Measurements from ENCODE around the gene TELO2.

TELO2 gene

DNA sequence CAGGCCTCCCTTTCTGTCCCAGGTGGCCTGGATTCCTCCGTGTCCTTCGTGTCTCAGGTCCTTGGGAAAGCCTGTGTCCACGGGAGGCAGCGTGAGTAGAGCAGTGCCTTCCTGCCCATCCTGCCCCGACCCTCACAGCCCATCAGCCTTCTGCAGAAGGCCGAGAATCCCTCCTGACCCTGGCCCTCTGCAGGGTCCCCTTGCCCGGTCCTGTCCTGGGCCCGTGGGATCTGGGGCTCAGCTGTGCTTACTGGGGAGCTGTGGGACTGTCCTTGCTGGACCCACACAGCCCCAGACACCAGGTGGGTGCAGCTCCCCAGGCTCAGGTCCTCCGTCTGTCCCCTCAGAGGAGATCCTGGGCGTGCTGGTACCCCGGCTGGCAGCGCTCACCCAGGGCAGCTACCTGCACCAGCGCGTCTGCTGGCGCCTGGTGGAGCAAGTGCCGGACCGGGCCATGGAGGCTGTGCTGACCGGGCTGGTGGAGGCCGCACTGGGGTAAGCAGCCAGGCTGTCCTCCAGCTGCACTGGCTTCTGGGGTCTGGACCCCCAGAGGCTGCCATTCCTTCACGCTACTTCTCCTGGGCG lies 3.9 kb downstream of the TELO2 start:
- no peak for DNase-seq (ENCODE audit: low read depth in 2 of 2)
- no peak overlapping the region for H3K4me3 ChIP-seq (replicated peaks in 1 of 2; ENCODE audit: low read depth in 2 of 2, low read length in 2 of 2)
- TF ChIP-seq, protein P1, sequence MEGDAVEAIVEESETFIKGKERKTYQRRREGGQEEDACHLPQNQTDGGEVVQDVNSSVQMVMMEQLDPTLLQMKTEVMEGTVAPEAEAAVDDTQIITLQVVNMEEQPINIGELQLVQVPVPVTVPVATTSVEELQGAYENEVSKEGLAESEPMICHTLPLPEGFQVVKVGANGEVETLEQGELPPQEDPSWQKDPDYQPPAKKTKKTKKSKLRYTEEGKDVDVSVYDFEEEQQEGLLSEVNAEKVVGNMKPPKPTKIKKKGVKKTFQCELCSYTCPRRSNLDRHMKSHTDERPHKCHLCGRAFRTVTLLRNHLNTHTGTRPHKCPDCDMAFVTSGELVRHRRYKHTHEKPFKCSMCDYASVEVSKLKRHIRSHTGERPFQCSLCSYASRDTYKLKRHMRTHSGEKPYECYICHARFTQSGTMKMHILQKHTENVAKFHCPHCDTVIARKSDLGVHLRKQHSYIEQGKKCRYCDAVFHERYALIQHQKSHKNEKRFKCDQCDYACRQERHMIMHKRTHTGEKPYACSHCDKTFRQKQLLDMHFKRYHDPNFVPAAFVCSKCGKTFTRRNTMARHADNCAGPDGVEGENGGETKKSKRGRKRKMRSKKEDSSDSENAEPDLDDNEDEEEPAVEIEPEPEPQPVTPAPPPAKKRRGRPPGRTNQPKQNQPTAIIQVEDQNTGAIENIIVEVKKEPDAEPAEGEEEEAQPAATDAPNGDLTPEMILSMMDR (IDR thresholded peaks at IDR 0.05; ENCODE audit: low read depth, low read length), result no peak

DNA sequence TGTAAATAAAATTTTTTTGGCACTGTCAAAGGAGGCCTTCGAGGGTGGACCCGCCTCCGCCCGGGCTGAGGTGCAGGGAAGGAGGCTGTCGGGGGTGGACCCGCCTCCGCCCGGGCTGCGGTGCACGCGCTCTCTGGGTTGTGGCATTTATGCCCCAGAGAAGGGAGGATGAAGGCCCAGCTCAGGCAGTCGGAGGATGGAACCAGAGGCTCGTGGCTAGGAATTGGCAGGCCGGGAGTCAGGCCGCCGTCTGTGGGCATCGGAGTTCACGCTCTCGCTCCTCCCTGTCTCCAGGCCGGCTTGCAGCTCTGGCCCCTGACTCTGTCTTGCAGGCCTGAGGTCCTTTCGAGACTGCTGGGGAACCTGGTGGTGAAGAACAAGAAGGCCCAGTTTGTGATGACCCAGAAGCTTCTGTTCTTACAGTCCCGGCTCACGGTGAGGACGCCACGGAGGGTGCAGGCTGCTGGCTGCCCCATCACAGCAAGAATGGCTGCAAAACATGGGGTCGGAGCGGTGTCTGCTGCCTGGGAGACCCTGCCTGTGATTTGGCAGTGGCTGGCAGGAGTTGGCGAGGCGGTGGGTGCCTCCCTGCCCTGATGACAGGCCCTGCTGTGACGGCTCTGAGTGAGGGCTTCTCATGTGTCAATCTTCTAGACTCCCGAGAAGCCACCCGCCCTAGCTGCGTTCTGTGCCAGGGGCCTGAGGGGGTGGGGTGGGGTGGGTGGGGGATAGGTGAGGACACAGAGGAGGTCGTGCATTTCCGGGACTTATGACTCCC lies 5.9 kb downstream of the TELO2 start:
- TF ChIP-seq, protein P1 (IDR thresholded peaks at IDR 0.05; ENCODE audit: low read depth, low read length), result no peak
- no peak overlapping the region for H3K4me3 ChIP-seq (replicated peaks in 1 of 2; ENCODE audit: low read depth in 2 of 2, low read length in 2 of 2)
- no peak for DNase-seq (ENCODE audit: low read depth in 2 of 2)

DNA sequence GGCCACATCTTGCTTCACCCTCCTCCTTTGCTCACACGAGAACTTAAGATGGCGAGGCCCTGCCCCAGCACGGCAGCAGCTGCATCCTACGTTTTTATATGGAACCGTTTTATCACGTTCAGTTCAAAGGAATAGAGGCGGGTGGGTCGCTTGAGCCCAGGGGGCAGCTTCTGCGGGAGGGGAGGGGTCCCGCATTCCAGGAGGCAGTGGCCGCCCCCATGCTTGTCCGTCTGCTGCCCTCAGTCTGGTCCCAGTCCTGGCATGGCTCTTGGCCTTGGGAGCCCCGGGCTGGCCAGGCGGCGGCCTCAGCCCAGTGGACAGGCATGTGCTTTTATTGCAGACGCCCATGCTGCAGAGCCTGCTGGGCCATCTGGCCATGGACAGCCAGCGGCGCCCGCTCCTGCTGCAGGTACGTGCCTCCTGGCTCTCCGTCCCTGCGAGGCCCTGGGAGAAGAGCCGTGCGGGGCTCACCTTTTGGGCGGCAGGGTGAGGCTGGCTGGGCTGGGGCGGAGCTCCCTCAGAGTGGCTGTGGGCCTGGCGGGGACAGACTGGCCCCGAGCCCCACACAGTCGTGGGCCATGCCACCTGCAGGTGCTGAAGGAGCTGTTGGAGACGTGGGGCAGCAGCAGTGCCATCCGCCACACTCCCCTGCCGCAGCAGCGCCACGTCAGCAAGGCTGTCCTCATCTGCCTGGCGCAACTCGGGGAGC lies 6.8 kb downstream of the TELO2 start:
- no peak for DNase-seq (ENCODE audit: low read depth in 2 of 2)
- H3K4me3 ChIP-seq (replicated peaks in 1 of 2; ENCODE audit: low read depth in 2 of 2, low read length in 2 of 2), result no peak overlapping the region
- TF ChIP-seq, protein P1 (IDR thresholded peaks at IDR 0.05; ENCODE audit: low read depth, low read length), result no peak

DNA sequence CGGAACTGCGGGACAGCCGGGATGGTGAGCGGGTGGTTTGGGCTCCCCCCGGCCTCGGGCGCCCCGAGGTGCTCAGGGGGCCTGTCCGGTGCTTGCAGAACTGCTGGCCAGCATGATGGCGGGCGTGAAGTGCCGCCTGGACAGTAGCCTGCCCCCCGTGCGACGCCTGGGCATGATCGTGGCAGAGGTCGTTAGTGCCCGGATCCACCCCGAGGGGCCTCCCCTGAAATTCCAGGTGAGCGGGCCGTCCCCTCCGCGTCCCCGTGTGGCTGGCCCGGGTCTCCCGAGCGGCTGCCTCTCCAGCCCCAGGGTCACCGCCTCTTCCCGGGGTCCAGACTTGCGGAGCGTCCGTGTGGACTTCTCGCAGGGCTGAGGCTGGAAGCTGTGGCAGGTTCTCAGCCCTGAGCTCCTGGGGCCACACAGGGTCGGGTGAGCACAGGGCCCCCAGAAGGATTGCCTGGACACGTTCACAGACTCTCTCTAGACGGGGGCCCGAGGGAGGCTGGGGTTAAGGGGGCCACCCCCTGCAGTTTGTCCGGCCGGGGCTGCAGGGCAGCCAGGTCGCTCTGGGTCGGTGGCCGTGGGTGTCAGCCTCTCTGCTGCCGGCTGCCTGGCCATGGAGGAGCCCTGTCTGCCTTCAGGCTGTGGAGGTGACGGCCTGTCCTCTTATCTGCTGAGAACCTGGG lies 7.4 kb downstream of the TELO2 start:
- no peak overlapping the region for H3K4me3 ChIP-seq (replicated peaks in 1 of 2; ENCODE audit: low read depth in 2 of 2, low read length in 2 of 2)
- no peak for DNase-seq (ENCODE audit: low read depth in 2 of 2)
- TF ChIP-seq, protein P1 (IDR thresholded peaks at IDR 0.05; ENCODE audit: low read depth, low read length), result no peak

DNA sequence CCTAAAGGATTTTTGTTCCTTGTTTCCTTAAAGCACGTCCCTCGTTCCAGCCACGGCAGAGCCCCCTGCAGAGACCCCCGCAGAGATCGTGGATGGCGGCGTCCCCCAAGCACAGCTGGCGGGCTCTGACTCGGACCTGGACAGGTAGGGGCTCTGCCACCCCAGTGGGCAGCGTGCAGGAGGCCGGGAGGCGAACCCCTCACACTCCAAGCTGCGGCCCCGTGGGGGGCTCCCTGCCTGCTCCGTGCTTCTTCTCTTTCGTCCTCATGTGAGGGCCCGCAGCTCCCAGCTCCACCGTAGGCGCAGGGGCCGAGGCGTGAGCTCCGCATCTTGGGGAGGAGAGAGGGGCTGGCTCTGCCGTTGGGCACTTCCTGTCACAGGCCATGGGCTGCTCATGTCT lies 8.5 kb downstream of the TELO2 start:
- TF ChIP-seq, protein P1 (IDR thresholded peaks at IDR 0.05; ENCODE audit: low read depth, low read length), result no peak
- no peak overlapping the region for H3K4me3 ChIP-seq (replicated peaks in 1 of 2; ENCODE audit: low read depth in 2 of 2, low read length in 2 of 2)
- DNase-seq (ENCODE audit: low read depth in 2 of 2), result no peak

DNA sequence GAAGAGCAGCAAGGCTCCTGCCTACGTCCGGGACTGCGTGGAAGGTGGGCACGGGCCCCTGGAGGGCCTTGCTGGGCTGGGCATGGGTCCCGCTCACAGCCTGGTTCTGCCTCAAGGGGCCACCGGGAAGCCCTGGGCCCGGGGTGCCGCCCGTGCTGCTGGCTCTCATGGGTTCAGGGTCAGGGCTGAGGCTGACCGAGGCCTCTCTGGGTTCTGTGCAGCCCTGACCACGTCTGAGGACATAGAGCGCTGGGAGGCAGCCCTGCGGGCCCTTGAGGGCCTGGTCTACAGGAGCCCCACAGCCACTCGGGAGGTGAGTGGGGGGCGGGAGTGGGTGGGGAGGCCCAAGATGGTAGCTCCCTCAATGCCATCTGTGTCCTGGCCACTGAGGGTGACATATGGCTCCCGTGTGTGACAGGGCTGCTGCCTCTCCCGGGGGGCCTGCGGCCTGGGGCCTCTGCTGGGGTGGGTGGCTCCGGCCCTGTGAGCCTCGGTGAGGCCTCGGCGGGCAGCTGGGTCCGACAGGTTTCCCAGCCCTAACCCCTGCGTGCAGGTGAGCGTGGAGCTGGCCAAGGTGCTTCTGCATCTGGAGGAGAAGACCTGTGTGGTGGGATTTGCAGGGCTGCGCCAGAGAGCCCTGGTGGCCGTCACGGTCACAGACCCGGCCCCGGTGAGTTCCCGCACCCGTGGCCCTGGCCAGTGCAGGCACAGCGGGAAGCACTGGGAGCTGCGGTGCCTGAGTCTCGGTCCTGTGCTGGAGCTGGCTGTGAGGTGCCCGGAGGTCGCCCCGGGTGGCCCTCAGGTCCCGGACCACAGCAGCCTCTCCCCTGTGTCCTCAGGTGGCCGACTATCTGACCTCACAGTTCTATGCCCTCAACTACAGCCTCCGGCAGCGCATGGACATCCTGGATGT lies 9.2 kb downstream of the TELO2 start:
- no peak for DNase-seq (ENCODE audit: low read depth in 2 of 2)
- TF ChIP-seq, protein P1 (IDR thresholded peaks at IDR 0.05; ENCODE audit: low read depth, low read length), result no peak
- no peak overlapping the region for H3K4me3 ChIP-seq (replicated peaks in 1 of 2; ENCODE audit: low read depth in 2 of 2, low read length in 2 of 2)
